H9 (cell line): ENCODE measurements around the gene XRN2. TPM values are rescaled to one million over a fixed set of nuclear protein-coding genes. Genes with fewer than 3 reads are reported as not detected.

Experiments used
- DNase-seq: peaks from one replicate; pipeline ENCODE4 v3.0.0-alpha.2; 2017
- H2AFZ ChIP-seq: one replicate; pipeline ENCODE4 v1.6.1; 2013; ENCODE audit warnings: mild to moderate bottlenecking, low read length, control low read depth, moderate library complexity
- H2AK5ac ChIP-seq: 2 replicates; pipeline ENCODE4 v1.6.1; 2013; ENCODE audit warnings: low read length, control low read depth, mixed read lengths; ENCODE audit not compliant: insufficient read length
- H2BK120ac ChIP-seq: one replicate; pipeline ENCODE4 v1.6.1; 2013; ENCODE audit warnings: low read depth, mild to moderate bottlenecking, low read length, control low read depth, inconsistent platforms; ENCODE audit not compliant: poor library complexity, severe bottlenecking
- H2BK12ac ChIP-seq: 2 replicates; pipeline ENCODE4 v1.6.1; 2013; ENCODE audit warnings: low read length, control low read depth, mixed read lengths, low read depth; ENCODE audit not compliant: insufficient read length
- H2BK15ac ChIP-seq: 2 replicates; pipeline ENCODE4 v1.6.1; 2013; ENCODE audit warnings: low read depth, low read length, control low read depth
- H2BK20ac ChIP-seq: one replicate; pipeline ENCODE4 v1.6.1; 2013; ENCODE audit warnings: low read depth, mild to moderate bottlenecking, low read length, control low read depth, inconsistent platforms; ENCODE audit not compliant: poor library complexity, severe bottlenecking
- H2BK5ac ChIP-seq: 2 replicates; pipeline ENCODE4 v1.6.1; 2013; ENCODE audit warnings: low read length, control low read depth, mixed read lengths; ENCODE audit not compliant: insufficient read length
- H3K14ac ChIP-seq: 2 replicates; pipeline ENCODE4 v1.6.1; 2013; ENCODE audit warnings: low read length, control low read depth; ENCODE audit not compliant: insufficient read depth
- H3K18ac ChIP-seq: 2 replicates; pipeline ENCODE4 v1.6.1; 2013; ENCODE audit warnings: low read depth, mild to moderate bottlenecking, mixed read lengths, low read length, control low read depth; ENCODE audit not compliant: insufficient read length
- H3K23ac ChIP-seq: 2 replicates; pipeline ENCODE4 v1.6.1; 2013; ENCODE audit warnings: low read length, control low read depth, mixed read lengths, low read depth; ENCODE audit not compliant: insufficient read length
- H3K23me2 ChIP-seq: 2 replicates; pipeline ENCODE4 v1.6.1; 2013; ENCODE audit warnings: low read depth, mild to moderate bottlenecking, mixed read lengths, low read length, control low read depth; ENCODE audit not compliant: insufficient read length, poor library complexity, severe bottlenecking
- H3K27ac ChIP-seq: 2 replicates; pipeline ENCODE4 v1.5.1; 2013; ENCODE audit warnings: low read length, control low read depth, mixed read lengths, low read depth; ENCODE audit not compliant: insufficient read length
- H3K27me3 ChIP-seq: 2 replicates; pipeline ENCODE4 v1.6.1; 2013; ENCODE audit warnings: low read length, control low read depth, inconsistent platforms; ENCODE audit not compliant: insufficient read depth
- H3K4ac ChIP-seq: 2 replicates; pipeline ENCODE4 v1.6.1; 2013; ENCODE audit warnings: low read depth, mild to moderate bottlenecking, control low read depth, inconsistent platforms, low read length, moderate library complexity
- H3K4me1 ChIP-seq: 2 replicates; pipeline ENCODE4 v1.6.1; 2013; ENCODE audit warnings: low read length, control low read depth, inconsistent platforms; ENCODE audit not compliant: insufficient read depth
- H3K4me2 ChIP-seq: 2 replicates; pipeline ENCODE4 v1.6.1; 2013; ENCODE audit warnings: low read length, control low read depth, mixed read lengths; ENCODE audit not compliant: insufficient read length, insufficient read depth
- H3K56ac ChIP-seq: 2 replicates; pipeline ENCODE4 v1.6.1; 2013; ENCODE audit warnings: low read depth, mild to moderate bottlenecking, mixed read lengths, low read length, control low read depth; ENCODE audit not compliant: insufficient read length
- H3K79me1 ChIP-seq: 2 replicates; pipeline ENCODE4 v1.6.1; 2013; ENCODE audit warnings: low read depth, mild to moderate bottlenecking, moderate library complexity, low read length, control low read depth, inconsistent platforms; ENCODE audit not compliant: insufficient read depth, poor library complexity, severe bottlenecking
- H3K79me2 ChIP-seq: 2 replicates; pipeline ENCODE4 v1.6.1; 2013; ENCODE audit warnings: low read length, control low read depth, inconsistent platforms; ENCODE audit not compliant: insufficient read depth
- H3K9ac ChIP-seq: 2 replicates; pipeline ENCODE4 v1.6.1; 2013; ENCODE audit warnings: low read length, control low read depth, mixed read lengths; ENCODE audit not compliant: insufficient read length; ENCODE audit errors: extremely low read depth
- H3K9me3 ChIP-seq: one replicate; pipeline ENCODE4 v1.6.1; 2013; ENCODE audit warnings: low read depth, low read length, inconsistent platforms; ENCODE audit not compliant: control insufficient read depth
- H3T11ph ChIP-seq: one replicate; pipeline ENCODE4 v1.6.1; 2013; ENCODE audit warnings: mild to moderate bottlenecking, low read length, control low read depth, inconsistent platforms
- H4K20me1 ChIP-seq: one replicate; pipeline ENCODE4 v1.6.1; 2013; ENCODE audit not compliant: control insufficient read depth, insufficient read length, insufficient read depth
- H4K5ac ChIP-seq: 2 replicates; pipeline ENCODE4 v1.6.1; 2013; ENCODE audit warnings: low read depth, mild to moderate bottlenecking, mixed read lengths, low read length, control low read depth; ENCODE audit not compliant: insufficient read length
- H4K8ac ChIP-seq: replicated peaks from 2 replicates; pipeline ENCODE4 v1.6.1; 2013; ENCODE audit warnings: low read length, control low read depth, mixed read lengths, low read depth; ENCODE audit not compliant: insufficient read length
- H4K91ac ChIP-seq: 2 replicates; pipeline ENCODE4 v1.6.1; 2013; ENCODE audit warnings: low read depth, mild to moderate bottlenecking, moderate library complexity, mixed read lengths, low read length, control low read depth; ENCODE audit not compliant: insufficient read length
- H3K27ac Mint-ChIP-seq, 3 experiments: 2 replicates in 2 of 3; 3 replicates in 1 of 3; pipeline ENCODE4 v1.8.0; 2020 to 2021; ENCODE audit warnings: mixed read lengths in 3 of 3, mild to moderate bottlenecking in 1 of 3, moderate library complexity in 1 of 3
- H3K27me3 Mint-ChIP-seq: 2 replicates; pipeline ENCODE4 v1.8.0; 2021; ENCODE audit warnings: low read depth, mild to moderate bottlenecking, moderate library complexity, mixed read lengths
- H3K36me3 Mint-ChIP-seq, 3 experiments: 2 replicates in 2 of 3; 3 replicates in 1 of 3; pipeline ENCODE4 v1.8.0; 2020 to 2021; ENCODE audit warnings: low read depth in 3 of 3, mixed read lengths in 3 of 3; ENCODE audit not compliant: insufficient read depth in 1 of 3
- H3K4me1 Mint-ChIP-seq, 2 experiments: 2 replicates each; pipeline ENCODE4 v1.8.0; 2020; ENCODE audit warnings: mixed read lengths in 2 of 2
- H3K4me3 Mint-ChIP-seq, 2 experiments: 2 replicates in 1 of 2; 3 replicates in 1 of 2; pipeline ENCODE4 v1.8.0; 2020 to 2021; ENCODE audit warnings: mild to moderate bottlenecking in 2 of 2, mixed read lengths in 2 of 2, moderate library complexity in 1 of 2
- H3K9me3 Mint-ChIP-seq, 2 experiments: 2 replicates in 1 of 2; 3 replicates in 1 of 2; pipeline ENCODE4 v1.8.0; 2020; ENCODE audit warnings: mild to moderate bottlenecking in 2 of 2, mixed read lengths in 2 of 2, moderate library complexity in 1 of 2
- WGBS: extraction: QIAGEN DNeasy Blood & Tissue Kit; methylation state at CpG from one replicate; pipeline ENCODE4 v1.1.7; 2013; ENCODE audit warnings: missing lambda C conversion rate, low lambda C conversion rate, mixed read lengths; ENCODE audit not compliant: insufficient read length; ENCODE audit errors: extremely low coverage; 5-methylcytosine and 5-hydroxymethylcytosine counted together
- total RNA-seq: library from RNA; stranded (reverse); gene quantifications from 2 replicates; pipeline ENCODE4 v1.2.1, GENCODE V29; 2021
- TF ChIP-seq, protein P1 (sequence below): fragments of 200-600 bp; sonication (generic); conservative IDR thresholded peaks from 3 replicates; pipeline ENCODE4 v1.8.0; 2021; ENCODE audit warnings: antibody characterized with exemption, mild to moderate bottlenecking

The XRN2 gene
- total RNA-seq, 1 experiment from 2014 or later: 96.7 TPM

DNA sequence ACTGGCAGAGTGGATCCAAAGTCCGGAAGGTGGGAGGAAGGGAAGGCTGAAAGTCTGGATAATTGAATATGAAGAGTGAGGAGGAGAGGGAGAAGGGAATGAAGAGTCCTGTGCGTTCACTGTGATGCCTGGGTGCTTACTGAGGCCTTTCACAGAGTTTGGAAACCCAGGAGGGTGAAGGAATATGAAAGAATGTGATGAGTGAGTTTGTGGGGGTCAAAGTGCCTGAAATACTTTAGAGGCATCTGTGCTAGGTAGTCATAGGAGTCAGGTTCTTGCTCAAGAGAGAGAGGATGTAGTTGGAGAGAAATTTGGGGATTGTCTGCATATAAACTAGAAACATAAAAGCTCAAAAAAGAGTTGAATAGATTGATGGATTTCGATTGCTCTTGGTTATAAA lies 73.5 kb downstream of the XRN2 start:
- WGBS: no CpG with 5 or more reads among the region's 3 CpGs
- Histone ChIP-seq H3K4me2 (no peak overlapping the region), H3K79me1 (peaks cover 2% of the 10 kb centered on the region), H3K9ac (no peak overlapping the region), H3K18ac (no peak overlapping the region), H2BK5ac (no peak overlapping the region), H2BK15ac (no peak overlapping the region), H3K23me2 (no peaks in the 10 kb centered on the region), H3T11ph (no peak overlapping the region), H4K5ac (no peak overlapping the region), H4K91ac (no peak overlapping the region), H3K56ac (no peak overlapping the region), H3K9me3 (no peaks in the 10 kb centered on the region), H3K27ac (no peak overlapping the region), H2AK5ac (no peak overlapping the region), H3K27me3 (no peaks in the 10 kb centered on the region), H2AFZ (no peak overlapping the region), H2BK20ac (no peak overlapping the region), H3K23ac (no peak overlapping the region), H3K4me1 (no peaks in the 10 kb centered on the region), H2BK120ac (no peak overlapping the region), H4K20me1 (no peaks in the 10 kb centered on the region), H2BK12ac (no peak overlapping the region), H3K14ac (no peak overlapping the region), H3K4ac (no peak overlapping the region), H3K79me2 (peaks cover 4% of the 10 kb centered on the region; the same call in 1 of the 2 replicates), H4K8ac (no peak overlapping the region)
- TF ChIP-seq, protein P1, sequence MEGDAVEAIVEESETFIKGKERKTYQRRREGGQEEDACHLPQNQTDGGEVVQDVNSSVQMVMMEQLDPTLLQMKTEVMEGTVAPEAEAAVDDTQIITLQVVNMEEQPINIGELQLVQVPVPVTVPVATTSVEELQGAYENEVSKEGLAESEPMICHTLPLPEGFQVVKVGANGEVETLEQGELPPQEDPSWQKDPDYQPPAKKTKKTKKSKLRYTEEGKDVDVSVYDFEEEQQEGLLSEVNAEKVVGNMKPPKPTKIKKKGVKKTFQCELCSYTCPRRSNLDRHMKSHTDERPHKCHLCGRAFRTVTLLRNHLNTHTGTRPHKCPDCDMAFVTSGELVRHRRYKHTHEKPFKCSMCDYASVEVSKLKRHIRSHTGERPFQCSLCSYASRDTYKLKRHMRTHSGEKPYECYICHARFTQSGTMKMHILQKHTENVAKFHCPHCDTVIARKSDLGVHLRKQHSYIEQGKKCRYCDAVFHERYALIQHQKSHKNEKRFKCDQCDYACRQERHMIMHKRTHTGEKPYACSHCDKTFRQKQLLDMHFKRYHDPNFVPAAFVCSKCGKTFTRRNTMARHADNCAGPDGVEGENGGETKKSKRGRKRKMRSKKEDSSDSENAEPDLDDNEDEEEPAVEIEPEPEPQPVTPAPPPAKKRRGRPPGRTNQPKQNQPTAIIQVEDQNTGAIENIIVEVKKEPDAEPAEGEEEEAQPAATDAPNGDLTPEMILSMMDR: no peak
- Mint-ChIP-seq H3K4me3 (no peak overlapping the region), H3K9me3 (no peaks in the 10 kb centered on the region), H3K4me1 (peaks cover 9 to 11% of the 10 kb centered on the region in 2 experiments; a peak in 3 of 4 replicates), H3K36me3 (peaks cover 5 to 33% (median 24%) of the 10 kb centered on the region in 3 experiments; a peak in 6 of 7 replicates), H3K27me3 (no peaks in the 10 kb centered on the region), H3K27ac (peak overlapping the region in 2 of 3 experiments; percentile 25; a peak in 3 of 7 replicates)
- no peak for DNase-seq
